ENCODE measurements around the gene FAM156A.
"Not testable (repeated sequence)": the region's sequence is repeated elsewhere in the genome, so short reads cannot be mapped to it uniquely, and the experiment has no call there.

DNA sequence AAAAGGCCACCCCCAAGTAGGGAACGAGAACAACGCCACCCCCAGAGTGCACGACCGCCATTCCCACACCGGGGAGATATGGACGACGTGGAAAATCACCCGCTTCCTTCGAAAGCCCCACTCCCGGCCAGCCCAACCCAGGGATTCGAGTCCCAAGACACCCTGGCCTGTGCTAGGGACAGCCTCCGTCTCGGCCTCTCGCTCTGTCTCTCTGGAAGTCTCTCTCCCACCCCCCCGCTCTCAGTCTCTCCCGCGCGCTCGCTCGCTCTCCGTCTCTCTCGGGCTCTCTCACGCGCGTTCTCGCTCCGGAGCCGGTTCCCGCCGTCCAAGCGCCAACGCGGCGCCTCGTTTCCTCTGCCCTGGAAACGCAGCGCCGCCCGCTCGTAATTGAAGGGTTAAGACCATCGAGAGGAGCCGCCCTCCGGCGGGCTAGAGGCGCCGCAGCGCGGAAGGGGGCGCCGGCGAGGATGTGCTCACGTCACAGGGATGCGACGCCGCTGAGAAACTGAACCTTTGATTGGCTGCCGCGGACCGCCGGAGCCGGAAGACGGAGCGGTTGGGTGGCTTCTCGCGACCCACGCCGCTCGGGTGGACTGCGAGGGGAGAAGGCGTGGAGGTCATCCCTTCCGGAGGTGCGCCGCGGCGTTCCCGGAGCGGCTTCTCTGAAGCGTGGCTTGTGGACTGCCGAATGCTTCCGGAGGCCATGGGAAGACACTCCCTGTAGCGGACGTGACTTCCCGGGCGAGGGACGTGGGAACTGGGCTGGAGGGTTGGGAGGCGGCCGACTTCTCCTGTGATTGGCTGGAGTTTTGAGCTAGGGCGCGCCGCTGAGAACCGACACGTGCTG, at the start of gene FAM156A:
- not testable (repeated sequence) for TF ChIP-seq EZH2 (IDR thresholded peaks at IDR 0.05; ENCODE audit: borderline replicate concordance, insufficient read depth, low read depth, low read length, poor library complexity, severe bottlenecking)
- TF ChIP-seq, protein P1, sequence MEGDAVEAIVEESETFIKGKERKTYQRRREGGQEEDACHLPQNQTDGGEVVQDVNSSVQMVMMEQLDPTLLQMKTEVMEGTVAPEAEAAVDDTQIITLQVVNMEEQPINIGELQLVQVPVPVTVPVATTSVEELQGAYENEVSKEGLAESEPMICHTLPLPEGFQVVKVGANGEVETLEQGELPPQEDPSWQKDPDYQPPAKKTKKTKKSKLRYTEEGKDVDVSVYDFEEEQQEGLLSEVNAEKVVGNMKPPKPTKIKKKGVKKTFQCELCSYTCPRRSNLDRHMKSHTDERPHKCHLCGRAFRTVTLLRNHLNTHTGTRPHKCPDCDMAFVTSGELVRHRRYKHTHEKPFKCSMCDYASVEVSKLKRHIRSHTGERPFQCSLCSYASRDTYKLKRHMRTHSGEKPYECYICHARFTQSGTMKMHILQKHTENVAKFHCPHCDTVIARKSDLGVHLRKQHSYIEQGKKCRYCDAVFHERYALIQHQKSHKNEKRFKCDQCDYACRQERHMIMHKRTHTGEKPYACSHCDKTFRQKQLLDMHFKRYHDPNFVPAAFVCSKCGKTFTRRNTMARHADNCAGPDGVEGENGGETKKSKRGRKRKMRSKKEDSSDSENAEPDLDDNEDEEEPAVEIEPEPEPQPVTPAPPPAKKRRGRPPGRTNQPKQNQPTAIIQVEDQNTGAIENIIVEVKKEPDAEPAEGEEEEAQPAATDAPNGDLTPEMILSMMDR (IDR thresholded peaks at IDR 0.05): not testable (repeated sequence)
